A673 (cell line): ENCODE measurements around the gene RPTOR. TPM values are rescaled to one million over a fixed set of nuclear protein-coding genes. Genes with fewer than 3 reads are reported as not detected.

Source experiments
- BruUV-seq: library from RNA; stranded (reverse); fragments of 400-500 nt; replicated peaks from 2 replicates; lab custom pipeline; 2021; lab: Mats Ljungman, UMichigan
- CTCF ChIA-PET: fragments of 300-600 bp; sonication (Branson Sonifier 250); formaldehyde crosslinking; loops from one replicate; lab custom pipeline; 2022; ENCODE audit warnings: antibody characterized with exemption; lab: Charles Lee
- POLR2A ChIA-PET: fragments of 300-600 bp; sonication (Branson Sonifier 250); formaldehyde crosslinking; loops from one replicate; lab custom pipeline; 2022; ENCODE audit warnings: antibody characterized with exemption; ENCODE audit not compliant: low non-redundant PET; lab: Charles Lee
- DNase-seq: peaks from one replicate; pipeline ENCODE4 v3.0.0-alpha.2; 2015; ENCODE audit warnings: low spot score
- H3K27ac ChIP-seq: fragments of 200-600 bp; sonication (generic); 2 replicates; pipeline ENCODE4 v1.5.1; 2016; ENCODE audit warnings: mixed run types, low read depth, mild to moderate bottlenecking, mixed read lengths, antibody characterized with exemption, low read length; ENCODE audit not compliant: poor library complexity, severe bottlenecking
- H3K27me3 ChIP-seq: fragments of 200-600 bp; sonication (generic); replicated peaks from 2 replicates; pipeline ENCODE4 v1.6.1; 2017; ENCODE audit warnings: mixed run types, low read depth, mild to moderate bottlenecking, mixed read lengths, antibody characterized with exemption, low read length; ENCODE audit not compliant: insufficient read depth, poor library complexity
- H3K36me3 ChIP-seq: fragments of 200-600 bp; sonication (generic); 2 replicates; pipeline ENCODE4 v1.6.1; 2016; ENCODE audit warnings: mixed run types, mild to moderate bottlenecking, mixed read lengths, antibody characterized with exemption, low read length; ENCODE audit not compliant: insufficient read depth, poor library complexity, severe bottlenecking
- H3K4me1 ChIP-seq: fragments of 200-600 bp; sonication (generic); 2 replicates; pipeline ENCODE4 v1.6.1; 2017; ENCODE audit warnings: mixed run types, mild to moderate bottlenecking, mixed read lengths, antibody characterized with exemption, low read length; ENCODE audit not compliant: insufficient read depth, poor library complexity, severe bottlenecking
- H3K4me3 ChIP-seq: fragments of 200-600 bp; sonication (generic); 2 replicates; pipeline ENCODE4 v1.5.1; 2016; ENCODE audit warnings: low read depth, mixed run types, mild to moderate bottlenecking, mixed read lengths, low read length; ENCODE audit not compliant: poor library complexity, severe bottlenecking
- H3K9me3 ChIP-seq: fragments of 200-600 bp; sonication (generic); 2 replicates; pipeline ENCODE4 v1.6.1; 2016; ENCODE audit warnings: mixed run types, low read depth, mild to moderate bottlenecking, mixed read lengths, antibody characterized with exemption, low read length; ENCODE audit not compliant: poor library complexity, severe bottlenecking
- CTCF ChIP-seq: fragments of 300-800, 200-600 bp; sonication (generic); conservative IDR thresholded peaks from 2 replicates; pipeline ENCODE4 v1.5.1; 2017; ENCODE audit warnings: low read depth, mild to moderate bottlenecking, antibody characterized with exemption, low read length, moderate library complexity, mixed read lengths
- EZH2 ChIP-seq: fragments of 200-600 bp; sonication (generic); IDR thresholded peaks from 2 replicates; pipeline ENCODE4 v1.6.1; 2017; ENCODE audit warnings: borderline replicate concordance, low read depth, mild to moderate bottlenecking, mixed read lengths, antibody characterized with exemption, low read length; ENCODE audit not compliant: poor library complexity, severe bottlenecking
- intact Hi-C: fragments of 100-400 bp; cut with micrococcal nuclease; formaldehyde crosslinking; loops from one replicate; pipeline ENCODE4 v1.10.0; 2022; ENCODE audit not compliant: unreplicated experiment
- total RNA-seq: library from RNA; stranded (reverse); gene quantifications from 2 replicates; pipeline ENCODE4 v1.2.3, GENCODE V29; 2021

Gene RPTOR
- total RNA-seq, 1 experiment from 2014 or later, result 55.2 TPM

GRCh38 chr17:80837711-80838110 is 293.1 kb downstream of the RPTOR start:
- CTCF ChIA-PET, result no interaction called here
- Histone ChIP-seq H3K9me3 (no peaks in the 10 kb centered on the region), H3K4me3 (no peak overlapping the region), H3K36me3 (no peaks in the 10 kb centered on the region), H3K27me3 (no peaks in the 10 kb centered on the region), H3K4me1 (peaks cover 22% of the 10 kb centered on the region), H3K27ac (no peak overlapping the region)
- POLR2A ChIA-PET, result no interaction called here
- no peak for DNase-seq
- TF ChIP-seq CTCF, result no peak
- no peak for TF ChIP-seq EZH2
- BruUV-seq, result no TSS peak
- intact Hi-C loops, result no loop called here

- no peak overlapping the region for H3K27ac ChIP-seq
- peaks cover 18% of the 10 kb centered on the region for H3K4me1 ChIP-seq
- intact Hi-C loops, result no loop called here
- H3K9me3 ChIP-seq, result no peaks in the 10 kb centered on the region
- H3K27me3 ChIP-seq, result no peaks in the 10 kb centered on the region
- BruUV-seq, result no TSS peak
- H3K36me3 ChIP-seq, result no peaks in the 10 kb centered on the region
- POLR2A ChIA-PET, result no interaction called here
- CTCF ChIA-PET, result no interaction called here
- H3K4me3 ChIP-seq, result no peak overlapping the region
- no peak for TF ChIP-seq EZH2
- TF ChIP-seq CTCF, result no peak
- no peak for DNase-seq
Measured at GRCh38 chr17:80838311-80839025, 293.8 kb downstream of the RPTOR start.

GRCh38 chr17:80839026-80839345 is 294.3 kb downstream of the RPTOR start:
- DNase-seq, result no peak
- no TSS peak for BruUV-seq
- Histone ChIP-seq H3K4me3 (no peak overlapping the region), H3K36me3 (no peaks in the 10 kb centered on the region), H3K27ac (no peak overlapping the region), H3K9me3 (no peaks in the 10 kb centered on the region), H3K27me3 (no peaks in the 10 kb centered on the region), H3K4me1 (peaks cover 14% of the 10 kb centered on the region)
- TF ChIP-seq CTCF, result no peak
- TF ChIP-seq EZH2, result no peak
- ChIA-PET CTCF (no interaction called here), POLR2A (no interaction called here)
- intact Hi-C loops, result no loop called here
